Testis (tissue), 3 donors: Measurements from ENCODE around the gene ITPK1. TPM values are rescaled to one million over a fixed set of nuclear protein-coding genes. Genes with fewer than 3 reads are reported as not detected.

ENCODE experiments used
- DNase-seq: peaks from one replicate; pipeline ENCODE4 v3.0.0-alpha.2; 2019
- H3K27ac ChIP-seq, 2 donors: fragments of 200-600 bp; sonication (generic); one replicate each; pipeline ENCODE4 v1.5.1; 2019
- H3K27me3 ChIP-seq: fragments of 200-600 bp; sonication (generic); one replicate; pipeline ENCODE4 v1.5.1; 2019
- H3K36me3 ChIP-seq: fragments of 200-600 bp; sonication (generic); one replicate; pipeline ENCODE4 v1.5.1; 2017; ENCODE audit warnings: low read depth; ENCODE audit errors: missing control alignments
- H3K4me1 ChIP-seq: fragments of 200-600 bp; sonication (generic); one replicate; pipeline ENCODE4 v1.5.1; 2019
- H3K4me3 ChIP-seq, 2 donors: fragments of 200-600 bp; sonication (generic); one replicate each; pipeline ENCODE4 v1.5.1; 2017 to 2019
- H3K9me3 ChIP-seq: fragments of 200-600 bp; sonication (generic); one replicate; pipeline ENCODE4 v1.5.1; 2017
- POLR2A ChIP-seq: fragments of 450-650 bp; IDR thresholded peaks from one replicate; pipeline ENCODE4 v1.6.1; 2017; ENCODE audit warnings: antibody characterized with exemption, mild to moderate bottlenecking, moderate library complexity
- WGBS, 2 donors: methylation state at CpG; one replicate each; pipeline ENCODE4 v1.1.5; 2018; 5-methylcytosine and 5-hydroxymethylcytosine counted together
- intact Hi-C: fragments of 100-400 bp; cut with DNase I; formaldehyde crosslinking; loops from one replicate; pipeline ENCODE4 v1.15.1; 2023; ENCODE audit warnings: low total_unique reads
- polyA plus RNA-seq: library from polyadenylated mRNA; stranded (reverse); fragments of 350-450 nt; fragmentation: Illumina TruSeq; extraction: RNeasy Lipid Tissue Mini Kit (QIAGEN cat#74804); gene quantifications from one replicate; pipeline ENCODE4 v1.2.3, GENCODE V29; 2014; ENCODE audit warnings: low read depth, low replicate concordance; ENCODE audit not compliant: insufficient read depth
- total RNA-seq, 2 donors: library from RNA; depleted of rRNA; stranded (reverse); fragments of >200 nt; gene quantifications; one replicate each; pipeline ENCODE4 v1.2.3, GENCODE V29; 2016
- TF ChIP-seq, protein P1 (sequence below), 3 experiments: fragments of 450-650 bp in 2 of 3; fragments of 200-600 bp in 1 of 3; sonication (generic) in 1 of 3; IDR thresholded peaks; one replicate each; pipeline ENCODE4 v1.5.1; 2016 to 2019; ENCODE audit warnings: antibody characterized with exemption in 3 of 3, mild to moderate bottlenecking in 2 of 3, moderate library complexity in 1 of 3

The ITPK1 gene
- total and polyA plus RNA-seq, 3 donors from 2014 or later: 78.3 to 92.5 (median 90.6) TPM

DNA sequence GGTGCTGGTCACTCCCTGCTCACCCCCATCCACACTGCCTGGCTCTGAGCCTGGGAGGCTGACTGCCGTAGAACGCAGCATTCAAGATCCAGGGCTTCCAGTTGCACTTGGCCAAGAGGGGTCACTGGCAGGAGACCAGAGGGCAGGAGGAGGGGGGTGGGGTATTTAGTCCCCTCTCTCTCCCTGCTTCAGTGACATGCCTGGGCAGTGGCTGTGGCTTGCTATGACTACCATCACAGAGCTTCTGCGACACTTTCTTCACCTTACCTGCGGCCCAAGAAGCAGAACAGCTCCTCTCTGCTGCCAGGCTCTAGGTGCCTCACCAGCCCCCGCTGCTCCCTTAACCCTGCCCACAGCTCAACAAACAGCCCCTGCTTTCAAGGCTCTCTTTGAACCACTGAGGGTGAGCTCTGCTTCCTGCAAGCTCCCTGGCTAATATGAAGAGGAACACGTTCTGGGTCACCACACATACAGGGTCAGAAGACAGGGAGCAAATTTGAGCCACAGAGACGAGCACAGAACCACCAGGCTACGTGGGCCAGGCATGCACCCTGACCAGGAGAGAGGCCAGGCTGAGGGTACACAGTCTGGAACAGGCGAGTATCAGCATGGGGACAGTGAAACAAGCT lies 55.7 kb downstream of the ITPK1 start:
- Histone ChIP-seq H3K27me3 (no peaks in the 10 kb centered on the region), H3K4me3 (no peak overlapping the region), H3K9me3 (no peaks in the 10 kb centered on the region), H3K27ac (no peak overlapping the region), H3K36me3 (no peaks in the 10 kb centered on the region), H3K4me1 (peaks cover 45% of the 10 kb centered on the region)
- TF ChIP-seq, protein P1, sequence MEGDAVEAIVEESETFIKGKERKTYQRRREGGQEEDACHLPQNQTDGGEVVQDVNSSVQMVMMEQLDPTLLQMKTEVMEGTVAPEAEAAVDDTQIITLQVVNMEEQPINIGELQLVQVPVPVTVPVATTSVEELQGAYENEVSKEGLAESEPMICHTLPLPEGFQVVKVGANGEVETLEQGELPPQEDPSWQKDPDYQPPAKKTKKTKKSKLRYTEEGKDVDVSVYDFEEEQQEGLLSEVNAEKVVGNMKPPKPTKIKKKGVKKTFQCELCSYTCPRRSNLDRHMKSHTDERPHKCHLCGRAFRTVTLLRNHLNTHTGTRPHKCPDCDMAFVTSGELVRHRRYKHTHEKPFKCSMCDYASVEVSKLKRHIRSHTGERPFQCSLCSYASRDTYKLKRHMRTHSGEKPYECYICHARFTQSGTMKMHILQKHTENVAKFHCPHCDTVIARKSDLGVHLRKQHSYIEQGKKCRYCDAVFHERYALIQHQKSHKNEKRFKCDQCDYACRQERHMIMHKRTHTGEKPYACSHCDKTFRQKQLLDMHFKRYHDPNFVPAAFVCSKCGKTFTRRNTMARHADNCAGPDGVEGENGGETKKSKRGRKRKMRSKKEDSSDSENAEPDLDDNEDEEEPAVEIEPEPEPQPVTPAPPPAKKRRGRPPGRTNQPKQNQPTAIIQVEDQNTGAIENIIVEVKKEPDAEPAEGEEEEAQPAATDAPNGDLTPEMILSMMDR (IDR thresholded peaks at IDR 0.05): no peak
- intact Hi-C loops: no loop called here
- WGBS, 2 donors: 62 to 64% methylated on average over 9 of the region's 9 CpGs
- DNase-seq: no peak

DNA sequence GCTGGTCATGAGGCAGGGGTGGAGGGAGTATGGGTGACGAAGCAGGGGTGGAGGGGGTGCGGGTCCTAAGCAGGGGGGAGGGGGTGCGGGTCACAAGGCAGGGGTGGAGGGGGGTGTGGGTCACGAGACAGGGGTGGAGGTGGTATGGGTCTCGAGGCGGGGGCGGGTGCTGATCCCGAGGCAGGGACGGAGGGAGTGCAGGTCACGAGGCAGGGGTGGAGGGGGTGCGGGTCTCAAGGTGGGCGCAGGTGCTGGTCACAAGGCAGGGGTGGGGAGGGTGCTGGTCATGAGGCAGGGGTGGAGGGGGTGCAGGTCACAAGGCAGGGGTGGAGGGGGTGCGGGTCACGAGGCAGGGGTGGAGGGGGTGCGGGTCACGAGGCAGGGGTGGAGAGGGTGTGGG lies 56.5 kb downstream of the ITPK1 start:
- Histone ChIP-seq H3K36me3 (no peaks in the 10 kb centered on the region), H3K9me3 (no peaks in the 10 kb centered on the region), H3K4me1 (peaks cover 40% of the 10 kb centered on the region), H3K27me3 (no peaks in the 10 kb centered on the region), H3K27ac (no peak overlapping the region), H3K4me3 (no peak overlapping the region)
- 95 to 96% methylated on average over 12 to 15 of the region's 16 CpGs for WGBS, 2 donors
- TF ChIP-seq, protein P1 (IDR thresholded peaks at IDR 0.05): no peak
- TF ChIP-seq POLR2A: no peak
- no peak for DNase-seq
- intact Hi-C loops: no loop called here

DNA sequence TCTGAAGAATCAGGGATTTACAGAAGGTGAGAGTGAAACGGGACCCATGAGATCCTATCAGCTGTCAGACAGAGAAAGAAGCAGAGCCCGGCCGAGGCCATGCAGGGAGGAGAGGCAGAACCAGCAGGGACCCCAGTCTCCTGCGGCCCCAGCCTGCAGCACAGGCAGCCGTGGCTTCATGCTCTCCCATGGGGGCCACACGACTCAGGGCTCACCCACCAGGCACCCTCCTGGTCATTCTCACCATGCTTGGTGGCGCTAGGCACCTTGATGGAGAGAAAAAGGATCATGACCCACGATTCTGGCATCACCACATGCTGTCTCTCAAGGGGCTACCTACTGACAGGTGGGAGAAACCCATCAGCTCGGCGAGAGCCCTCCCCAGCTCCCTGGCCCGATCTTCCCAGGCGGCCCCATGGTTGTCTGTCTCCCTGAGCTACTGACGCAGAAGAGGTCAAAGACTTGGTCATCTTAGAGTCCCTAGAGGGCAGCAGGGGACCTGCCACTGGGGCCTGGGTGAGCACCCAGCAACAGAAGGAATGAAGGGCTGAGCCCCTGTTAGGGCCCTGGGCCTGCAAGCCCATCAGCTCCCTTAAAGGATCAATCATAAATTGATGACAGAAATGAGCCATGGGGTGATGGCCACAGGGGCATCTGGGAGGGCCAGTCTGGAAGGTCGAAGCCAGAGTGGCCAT lies 58.0 kb downstream of the ITPK1 start:
- intact Hi-C loops: no loop called here
- Histone ChIP-seq H3K4me3 (no peak overlapping the region), H3K27me3 (no peaks in the 10 kb centered on the region), H3K27ac (no peak overlapping the region), H3K4me1 (peaks cover 40% of the 10 kb centered on the region), H3K9me3 (no peaks in the 10 kb centered on the region), H3K36me3 (no peaks in the 10 kb centered on the region)
- no peak for TF ChIP-seq POLR2A
- TF ChIP-seq, protein P1 (IDR thresholded peaks at IDR 0.05): no peak
- no peak for DNase-seq
- WGBS, 2 donors: 87 to 88% methylated on average over 10 to 14 of the region's 14 CpGs

DNA sequence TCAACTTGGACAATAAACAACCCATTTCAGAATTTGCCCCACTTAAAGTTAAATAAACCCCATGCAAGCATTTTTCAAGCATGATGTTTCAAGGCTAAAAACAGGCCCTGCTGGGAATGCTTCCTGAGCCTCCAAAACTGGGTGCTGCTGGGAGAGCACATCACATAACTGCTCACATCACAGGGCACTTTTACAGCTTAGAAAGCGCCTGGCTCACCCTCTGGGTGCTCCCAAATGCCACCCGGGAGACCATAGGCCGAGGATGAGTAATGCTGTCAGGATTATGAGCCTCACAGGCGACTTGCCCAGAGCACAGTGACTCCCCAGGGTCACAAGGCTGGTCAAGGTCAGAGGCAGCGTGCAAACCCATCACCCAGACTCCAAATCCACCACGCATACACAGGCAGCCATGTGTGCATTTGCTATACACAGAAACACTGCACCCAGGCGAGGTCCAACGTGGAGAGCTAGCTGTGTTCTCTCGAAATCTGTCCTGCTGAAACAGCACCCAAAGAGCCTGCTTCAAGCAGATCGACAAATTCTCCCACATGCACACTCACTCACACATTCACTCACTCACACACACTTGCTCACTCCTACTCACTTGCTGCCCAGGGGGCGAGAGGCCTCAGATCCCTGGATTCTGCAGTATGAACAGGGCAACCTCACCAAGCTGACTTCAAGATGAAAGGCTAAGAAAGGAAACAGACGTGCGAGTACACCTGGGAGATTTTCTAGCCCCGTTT lies 58.7 kb downstream of the ITPK1 start:
- WGBS, 2 donors: 52 to 69% methylated on average over 13 to 14 of the region's 14 CpGs
- Histone ChIP-seq H3K27me3 (no peaks in the 10 kb centered on the region), H3K4me1 (peaks cover 40% of the 10 kb centered on the region), H3K9me3 (no peaks in the 10 kb centered on the region), H3K36me3 (no peaks in the 10 kb centered on the region), H3K4me3 (no peak overlapping the region), H3K27ac (no peak overlapping the region)
- DNase-seq: no peak
- intact Hi-C loops: no loop called here
- no peak for TF ChIP-seq POLR2A
- TF ChIP-seq, protein P1 (IDR thresholded peaks at IDR 0.05): no peak
